Astrocyte of the cerebellum (primary cell): Measurements from ENCODE around the gene TAL1.

Source experiments
- DNase-seq: peaks from one replicate; pipeline ENCODE4 v3.0.0-alpha.2; 2011; ENCODE audit warnings: low read depth
- H3K4me3 ChIP-seq: 2 replicates; pipeline ENCODE4 v1.5.1; 2011; ENCODE audit warnings: mild to moderate bottlenecking, low read depth, low read length, moderate library complexity
- in situ Hi-C: cut with HindIII; loops from 2 replicates; pipeline ENCODE4 v1.10.0; 2017; ENCODE audit warnings: low sequenced_read_pairs
- TF ChIP-seq, protein P1 (sequence below): IDR thresholded peaks from 2 replicates; pipeline ENCODE4 v1.5.1; 2012; ENCODE audit warnings: low read length, low read depth, moderate library complexity, mild to moderate bottlenecking; ENCODE audit errors: missing control alignments

The TAL1 gene

DNA sequence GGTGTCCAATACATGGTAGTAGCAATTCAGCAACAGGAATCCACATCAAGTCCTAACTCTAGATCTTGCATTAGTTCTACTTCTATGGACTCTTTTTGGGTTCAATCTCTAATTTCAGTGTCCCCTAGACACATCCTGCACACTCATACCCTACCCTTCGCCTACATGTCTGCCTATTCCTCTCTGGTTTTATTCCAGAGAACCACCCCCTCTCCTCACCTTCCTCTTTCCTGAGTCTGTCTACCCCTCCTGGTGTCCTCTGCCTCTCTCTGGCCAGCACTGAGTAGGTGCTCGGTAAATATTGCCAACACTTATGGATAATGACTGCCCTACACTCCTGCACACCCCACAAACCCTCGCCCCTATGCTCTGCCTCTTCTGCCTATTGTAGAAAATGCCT is 9.5 kb downstream of the TAL1 start:
- in situ Hi-C loops: no loop called here
- no peak overlapping the region for H3K4me3 ChIP-seq
- TF ChIP-seq, protein P1, sequence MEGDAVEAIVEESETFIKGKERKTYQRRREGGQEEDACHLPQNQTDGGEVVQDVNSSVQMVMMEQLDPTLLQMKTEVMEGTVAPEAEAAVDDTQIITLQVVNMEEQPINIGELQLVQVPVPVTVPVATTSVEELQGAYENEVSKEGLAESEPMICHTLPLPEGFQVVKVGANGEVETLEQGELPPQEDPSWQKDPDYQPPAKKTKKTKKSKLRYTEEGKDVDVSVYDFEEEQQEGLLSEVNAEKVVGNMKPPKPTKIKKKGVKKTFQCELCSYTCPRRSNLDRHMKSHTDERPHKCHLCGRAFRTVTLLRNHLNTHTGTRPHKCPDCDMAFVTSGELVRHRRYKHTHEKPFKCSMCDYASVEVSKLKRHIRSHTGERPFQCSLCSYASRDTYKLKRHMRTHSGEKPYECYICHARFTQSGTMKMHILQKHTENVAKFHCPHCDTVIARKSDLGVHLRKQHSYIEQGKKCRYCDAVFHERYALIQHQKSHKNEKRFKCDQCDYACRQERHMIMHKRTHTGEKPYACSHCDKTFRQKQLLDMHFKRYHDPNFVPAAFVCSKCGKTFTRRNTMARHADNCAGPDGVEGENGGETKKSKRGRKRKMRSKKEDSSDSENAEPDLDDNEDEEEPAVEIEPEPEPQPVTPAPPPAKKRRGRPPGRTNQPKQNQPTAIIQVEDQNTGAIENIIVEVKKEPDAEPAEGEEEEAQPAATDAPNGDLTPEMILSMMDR: no peak
- no peak for DNase-seq

DNA sequence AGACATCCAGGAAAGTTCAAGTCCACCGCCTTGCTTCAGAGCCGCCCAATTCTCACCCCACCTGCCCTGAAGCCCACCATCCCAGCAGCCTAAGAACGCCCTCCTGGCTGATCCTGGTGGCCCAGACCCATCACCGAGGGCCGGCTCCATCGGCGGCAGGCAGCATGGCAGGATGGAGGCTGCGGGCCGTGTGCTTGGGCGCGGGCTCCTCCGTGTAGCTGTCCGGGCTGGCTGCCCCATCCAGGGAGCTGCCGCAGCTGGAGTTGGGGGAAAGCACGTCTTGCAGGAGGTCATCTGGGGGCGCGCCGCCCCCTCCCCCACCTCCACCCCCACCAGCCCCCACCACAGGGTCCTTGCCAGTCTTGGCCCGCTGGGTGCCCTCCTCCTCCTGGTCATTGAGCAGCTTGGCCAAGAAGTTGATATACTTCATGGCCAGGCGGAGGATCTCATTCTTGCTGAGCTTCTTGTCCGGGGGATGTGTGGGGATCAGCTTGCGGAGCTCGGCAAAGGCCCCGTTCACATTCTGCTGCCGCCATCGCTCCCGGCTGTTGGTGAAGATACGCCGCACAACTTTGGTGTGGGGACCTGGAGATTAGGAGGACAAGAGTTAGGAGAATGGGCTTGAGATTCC is 12.3 kb downstream of the TAL1 start:
- no peak overlapping the region for H3K4me3 ChIP-seq
- in situ Hi-C loops: no loop called here
- no peak for DNase-seq
- TF ChIP-seq, protein P1: no peak

DNA sequence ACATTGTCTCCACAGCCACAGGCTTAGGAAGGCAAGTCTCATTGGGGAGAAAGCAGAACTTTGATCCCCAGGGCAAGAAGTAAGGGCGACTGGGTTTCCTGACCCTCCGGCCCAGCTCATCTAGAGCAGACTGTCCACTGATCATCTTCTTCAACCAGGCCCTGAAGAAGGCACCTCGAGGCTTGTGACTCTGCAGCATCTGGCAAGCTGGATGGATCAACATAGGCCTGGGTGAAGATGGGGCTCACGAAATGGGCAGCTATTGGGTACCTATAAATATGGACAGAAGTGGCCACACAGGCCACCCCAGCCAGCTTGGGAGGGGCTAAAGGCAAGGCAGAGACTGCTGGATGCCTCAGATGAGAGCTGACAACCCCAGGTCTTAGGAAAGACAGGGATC is 13.0 kb downstream of the TAL1 start:
- in situ Hi-C loops: no loop called here
- H3K4me3 ChIP-seq: no peak overlapping the region
- TF ChIP-seq, protein P1: no peak
- DNase-seq: no peak

DNA sequence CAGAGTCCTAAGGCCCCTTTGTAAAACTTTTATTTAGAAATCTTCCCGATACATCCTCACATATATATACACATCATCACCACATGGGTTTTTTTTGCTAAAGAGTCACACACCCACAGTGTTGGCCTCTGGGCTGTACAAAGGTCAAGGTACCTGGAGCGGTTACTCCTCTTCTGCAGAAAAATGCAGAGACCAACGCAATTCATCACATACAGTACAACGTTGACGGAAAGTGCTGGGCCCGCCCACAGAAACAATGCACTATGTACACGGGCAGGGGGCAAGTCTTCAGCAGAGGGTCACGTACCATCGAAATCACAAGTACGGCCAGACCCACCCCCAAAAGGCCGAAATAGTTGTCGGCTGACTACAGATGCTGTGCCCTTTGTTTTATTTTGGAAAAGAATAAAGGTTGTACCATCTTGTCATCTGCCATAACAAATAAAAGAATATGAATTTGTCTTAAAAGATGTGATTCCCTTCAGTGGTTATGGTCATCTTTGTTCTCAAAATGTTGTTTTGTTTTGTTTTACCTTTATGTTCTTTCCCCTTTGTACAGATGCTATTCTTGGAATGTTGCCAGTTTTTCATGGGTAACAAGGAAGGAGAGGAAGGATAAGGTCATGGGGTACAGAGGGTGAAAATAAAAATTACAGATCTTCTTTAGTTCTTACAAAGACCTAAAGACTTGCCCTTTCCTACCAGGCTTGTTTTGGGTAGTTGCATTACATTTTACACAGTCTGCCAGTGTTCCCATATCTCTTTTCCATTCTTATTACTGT is 15.6 kb downstream of the TAL1 start:
- in situ Hi-C loops: no loop called here
- no peak overlapping the region for H3K4me3 ChIP-seq
- no peak for DNase-seq
- TF ChIP-seq, protein P1: no peak

DNA sequence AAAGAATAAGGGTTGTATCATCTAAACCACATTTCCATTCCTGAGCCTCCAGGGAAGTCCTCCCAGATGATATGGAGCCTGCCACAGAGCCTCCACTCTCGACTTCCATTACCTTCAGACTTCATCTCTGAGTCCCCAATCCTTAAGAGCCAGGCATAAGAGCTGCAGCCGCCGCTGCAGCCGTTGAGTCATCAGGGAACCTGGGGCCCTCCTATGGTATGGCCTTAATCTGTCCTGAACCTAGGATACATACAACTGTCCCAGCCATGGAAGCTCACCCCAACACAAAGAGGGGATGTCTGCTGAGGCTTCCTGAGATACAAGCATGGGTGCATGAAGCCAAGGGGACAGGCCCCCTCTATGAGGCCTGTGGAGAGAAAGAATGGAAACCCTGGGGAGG is 16.3 kb downstream of the TAL1 start:
- in situ Hi-C loops: no loop called here
- no peak for DNase-seq
- TF ChIP-seq, protein P1: no peak
- no peak overlapping the region for H3K4me3 ChIP-seq

DNA sequence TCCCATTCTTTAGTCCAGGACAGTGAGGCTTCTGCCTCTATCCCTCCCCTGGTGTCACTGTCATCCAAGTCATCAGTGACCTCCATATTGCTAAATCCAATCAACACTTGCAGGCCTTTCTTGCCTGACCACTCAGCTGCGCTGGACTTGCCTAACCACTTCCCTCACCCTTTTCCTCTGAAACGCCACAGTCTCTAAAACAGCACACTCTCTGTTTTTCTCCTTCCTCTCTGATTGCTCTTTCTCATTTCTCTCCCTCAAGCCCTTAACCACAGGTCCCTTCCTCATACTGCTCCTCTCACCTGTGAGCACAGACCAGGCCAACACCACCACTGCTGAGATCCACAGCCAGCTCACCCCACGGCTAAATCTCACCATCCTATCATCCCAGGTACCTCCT is 17.5 kb downstream of the TAL1 start:
- DNase-seq: no peak
- in situ Hi-C loops: no loop called here
- no peak overlapping the region for H3K4me3 ChIP-seq
- TF ChIP-seq, protein P1: no peak
